PC-3 (cell line): ENCODE measurements around the gene DZIP3.

Experiments used
- EZH2 ChIP-seq: fragments of 300-600 bp; sonication (generic); IDR thresholded peaks from one replicate; pipeline ENCODE4 v1.6.1; 2017; ENCODE audit warnings: antibody characterized with exemption, mild to moderate bottlenecking, low read length; ENCODE audit not compliant: unreplicated experiment
- EZH2phosphoT487 ChIP-seq: fragments of 300-600 bp; sonication (generic); IDR thresholded peaks from 2 replicates; pipeline ENCODE4 v1.6.1; 2018; ENCODE audit warnings: mild to moderate bottlenecking, antibody characterized with exemption, low read length, borderline replicate concordance
- TF ChIP-seq, protein P1 (sequence below): fragments of 300-600 bp; sonication (generic); conservative IDR thresholded peaks from 2 replicates; pipeline ENCODE4 v1.5.1; 2017; ENCODE audit warnings: antibody characterized with exemption, low read depth, mild to moderate bottlenecking, low read length

DNA sequence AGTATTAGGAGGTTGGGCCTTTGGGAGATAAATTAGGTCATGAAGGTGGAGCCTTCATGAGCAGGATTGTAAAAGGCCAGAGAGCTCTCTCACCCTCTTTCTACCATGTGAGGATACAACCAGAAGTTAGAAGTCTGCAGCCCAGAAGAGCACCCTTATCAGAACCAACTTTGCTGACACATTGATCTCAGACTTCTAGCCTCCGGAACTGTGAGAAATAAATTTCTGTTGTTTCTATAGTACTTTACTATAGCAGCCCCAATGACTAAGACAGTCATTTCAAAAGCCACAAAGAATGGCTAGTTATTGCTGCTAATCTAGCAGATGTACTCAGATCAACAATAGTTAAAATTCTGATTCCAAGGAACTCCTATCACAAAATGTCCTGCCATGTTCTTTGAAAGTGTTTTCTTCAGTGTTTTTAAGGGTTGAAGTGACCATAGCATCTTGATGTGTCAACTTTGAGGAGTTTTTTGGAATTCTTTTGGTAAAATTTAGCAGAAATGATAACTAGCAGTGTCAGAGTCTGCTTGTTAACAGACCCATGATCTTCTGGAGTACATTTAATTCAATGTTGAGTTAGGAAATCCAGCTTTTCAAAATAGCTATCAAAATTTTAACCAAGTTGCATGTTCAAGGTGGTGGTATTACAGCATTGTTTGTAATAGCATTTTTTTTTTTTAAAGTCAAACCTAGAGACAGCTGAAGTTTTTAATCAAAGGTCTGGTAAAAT is 10.3 kb downstream of the DZIP3 start:
- TF ChIP-seq, protein P1, sequence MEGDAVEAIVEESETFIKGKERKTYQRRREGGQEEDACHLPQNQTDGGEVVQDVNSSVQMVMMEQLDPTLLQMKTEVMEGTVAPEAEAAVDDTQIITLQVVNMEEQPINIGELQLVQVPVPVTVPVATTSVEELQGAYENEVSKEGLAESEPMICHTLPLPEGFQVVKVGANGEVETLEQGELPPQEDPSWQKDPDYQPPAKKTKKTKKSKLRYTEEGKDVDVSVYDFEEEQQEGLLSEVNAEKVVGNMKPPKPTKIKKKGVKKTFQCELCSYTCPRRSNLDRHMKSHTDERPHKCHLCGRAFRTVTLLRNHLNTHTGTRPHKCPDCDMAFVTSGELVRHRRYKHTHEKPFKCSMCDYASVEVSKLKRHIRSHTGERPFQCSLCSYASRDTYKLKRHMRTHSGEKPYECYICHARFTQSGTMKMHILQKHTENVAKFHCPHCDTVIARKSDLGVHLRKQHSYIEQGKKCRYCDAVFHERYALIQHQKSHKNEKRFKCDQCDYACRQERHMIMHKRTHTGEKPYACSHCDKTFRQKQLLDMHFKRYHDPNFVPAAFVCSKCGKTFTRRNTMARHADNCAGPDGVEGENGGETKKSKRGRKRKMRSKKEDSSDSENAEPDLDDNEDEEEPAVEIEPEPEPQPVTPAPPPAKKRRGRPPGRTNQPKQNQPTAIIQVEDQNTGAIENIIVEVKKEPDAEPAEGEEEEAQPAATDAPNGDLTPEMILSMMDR = no peak
- TF ChIP-seq EZH2 (no peak), EZH2phosphoT487 (no peak)
